HG03135 (cell line): ENCODE data around the gene TBC1D8.

Experiments
- ATAC-seq: cut with Tn5 transposase; IDR thresholded peaks from one replicate; pipeline ENCODE4 v1.9.1; 2021; ENCODE audit warnings: mild to moderate bottlenecking, moderate library complexity; ENCODE audit not compliant: unreplicated experiment

Gene TBC1D8

GRCh38 chr2:100984892-100985307, 166.3 kb downstream of the TBC1D8 start:
- ATAC-seq = peak; percentile 69

GRCh38 chr2:100983684-100984310, 167.4 kb downstream of the TBC1D8 start:
- ATAC-seq = no peak

GRCh38 chr2:100983201-100983600, 168.0 kb downstream of the TBC1D8 start:
- no peak for ATAC-seq

- ATAC-seq = no peak
These were observed 168.7 kb downstream of the TBC1D8 start for GRCh38 chr2:100982431-100982861.

- ATAC-seq = no peak
These were observed 170.2 kb downstream of the TBC1D8 start for GRCh38 chr2:100981011-100981410.

GRCh38 chr2:100980046-100980445, 171.1 kb downstream of the TBC1D8 start:
- ATAC-seq = no peak

GRCh38 chr2:100978582-100979191, 172.5 kb downstream of the TBC1D8 start:
- ATAC-seq = no peak

GRCh38 chr2:100977511-100977910, 173.7 kb downstream of the TBC1D8 start:
- ATAC-seq = no peak

- peak; percentile 90 for ATAC-seq
These were observed 174.4 kb downstream of the TBC1D8 start for GRCh38 chr2:100976645-100977391.

- no peak for ATAC-seq
These were observed 175.1 kb downstream of the TBC1D8 start for GRCh38 chr2:100976061-100976460.

GRCh38 chr2:100975521-100975785, 175.7 kb downstream of the TBC1D8 start:
- ATAC-seq = no peak

GRCh38 chr2:100974712-100975520, 176.3 kb downstream of the TBC1D8 start:
- no peak for ATAC-seq

GRCh38 chr2:100972452-100972851, 178.7 kb downstream of the TBC1D8 start:
- ATAC-seq = no peak

GRCh38 chr2:100971221-100971620, 180.0 kb downstream of the TBC1D8 start:
- no peak for ATAC-seq

- no peak for ATAC-seq
These were observed 181.2 kb downstream of the TBC1D8 start for GRCh38 chr2:100969998-100970397.

- no peak for ATAC-seq
These were observed 182.7 kb downstream of the TBC1D8 start for GRCh38 chr2:100968146-100969145.

- ATAC-seq = no peak
These were observed 183.5 kb downstream of the TBC1D8 start for GRCh38 chr2:100967716-100968115.

- ATAC-seq = no peak
These were observed 185.6 kb downstream of the TBC1D8 start for GRCh38 chr2:100965596-100965995.

- ATAC-seq = no peak
These were observed 186.5 kb downstream of the TBC1D8 start for GRCh38 chr2:100964681-100965169.

GRCh38 chr2:100964222-100964621, 187.0 kb downstream of the TBC1D8 start:
- no peak for ATAC-seq
